Measurements from ENCODE around the gene CDR2. TPM values are rescaled to one million over a fixed set of nuclear protein-coding genes. Genes with fewer than 3 reads are reported as not detected.

Gene CDR2
- total and polyA plus RNA-seq, 7 donors, result 2.2 to 11.9 (median 4.5) TPM

- Histone ChIP-seq H3K9me3 (no peaks in the 10 kb centered on the region), H3K27me3 (ENCODE audit: insufficient read depth in 3 of 3, low read length in 2 of 3) (no peaks in the 10 kb centered on the region), H3K4me3 (peak overlapping the region; percentile 96), H3K36me3 (ENCODE audit: insufficient read depth in 1 of 2, low read depth in 1 of 2) (no peaks in the 10 kb centered on the region), H3K4me1 (peaks cover 2% of the 10 kb centered on the region), H3K27ac (peak overlapping the region; percentile 77)
- TF ChIP-seq, protein P1, sequence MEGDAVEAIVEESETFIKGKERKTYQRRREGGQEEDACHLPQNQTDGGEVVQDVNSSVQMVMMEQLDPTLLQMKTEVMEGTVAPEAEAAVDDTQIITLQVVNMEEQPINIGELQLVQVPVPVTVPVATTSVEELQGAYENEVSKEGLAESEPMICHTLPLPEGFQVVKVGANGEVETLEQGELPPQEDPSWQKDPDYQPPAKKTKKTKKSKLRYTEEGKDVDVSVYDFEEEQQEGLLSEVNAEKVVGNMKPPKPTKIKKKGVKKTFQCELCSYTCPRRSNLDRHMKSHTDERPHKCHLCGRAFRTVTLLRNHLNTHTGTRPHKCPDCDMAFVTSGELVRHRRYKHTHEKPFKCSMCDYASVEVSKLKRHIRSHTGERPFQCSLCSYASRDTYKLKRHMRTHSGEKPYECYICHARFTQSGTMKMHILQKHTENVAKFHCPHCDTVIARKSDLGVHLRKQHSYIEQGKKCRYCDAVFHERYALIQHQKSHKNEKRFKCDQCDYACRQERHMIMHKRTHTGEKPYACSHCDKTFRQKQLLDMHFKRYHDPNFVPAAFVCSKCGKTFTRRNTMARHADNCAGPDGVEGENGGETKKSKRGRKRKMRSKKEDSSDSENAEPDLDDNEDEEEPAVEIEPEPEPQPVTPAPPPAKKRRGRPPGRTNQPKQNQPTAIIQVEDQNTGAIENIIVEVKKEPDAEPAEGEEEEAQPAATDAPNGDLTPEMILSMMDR (IDR thresholded peaks at IDR 0.05), result no peak
- intact Hi-C loops (cut with DNase I), result loop anchor here (10.0 kb wide), 1 partner anchor 49 kb away; no protein-coding TSS in a partner anchor
- no peak for DNase-seq
- 29 to 37% (median 34%) methylated on average over 25 to 28 of the region's 28 CpGs for WGBS, 3 donors
- ATAC-seq, result peak in 1 of 4 donors; percentile 7
These were observed 921 bp upstream of the CDR2 start for GRCh38 chr16:22375117-22375962.

- TF ChIP-seq, protein P1 (IDR thresholded peaks at IDR 0.05), result no peak
- DNase-seq (peak; percentile 62 to 73), ATAC-seq (peak in 3 of 4 donors; percentile 11 to 41 (median 34))
- Histone ChIP-seq H3K36me3 (ENCODE audit: insufficient read depth in 1 of 2, low read depth in 1 of 2) (no peaks in the 10 kb centered on the region), H3K27me3 (ENCODE audit: insufficient read depth in 3 of 3, low read length in 2 of 3) (no peaks in the 10 kb centered on the region), H3K9me3 (no peaks in the 10 kb centered on the region), H3K27ac (peak overlapping the region; percentile 77), H3K4me3 (peak overlapping the region; percentile 96), H3K4me1 (peaks cover 14% of the 10 kb centered on the region)
- intact Hi-C loops (cut with DNase I), result loop anchor here (10.0 kb wide), 1 partner anchor 51 kb away; no protein-coding TSS in a partner anchor
- 3 to 4% (median 3%) methylated on average over 47 to 51 of the region's 51 CpGs for WGBS, 3 donors
These were observed 633 bp downstream of the CDR2 start for GRCh38 chr16:22373662-22374310.

DNA sequence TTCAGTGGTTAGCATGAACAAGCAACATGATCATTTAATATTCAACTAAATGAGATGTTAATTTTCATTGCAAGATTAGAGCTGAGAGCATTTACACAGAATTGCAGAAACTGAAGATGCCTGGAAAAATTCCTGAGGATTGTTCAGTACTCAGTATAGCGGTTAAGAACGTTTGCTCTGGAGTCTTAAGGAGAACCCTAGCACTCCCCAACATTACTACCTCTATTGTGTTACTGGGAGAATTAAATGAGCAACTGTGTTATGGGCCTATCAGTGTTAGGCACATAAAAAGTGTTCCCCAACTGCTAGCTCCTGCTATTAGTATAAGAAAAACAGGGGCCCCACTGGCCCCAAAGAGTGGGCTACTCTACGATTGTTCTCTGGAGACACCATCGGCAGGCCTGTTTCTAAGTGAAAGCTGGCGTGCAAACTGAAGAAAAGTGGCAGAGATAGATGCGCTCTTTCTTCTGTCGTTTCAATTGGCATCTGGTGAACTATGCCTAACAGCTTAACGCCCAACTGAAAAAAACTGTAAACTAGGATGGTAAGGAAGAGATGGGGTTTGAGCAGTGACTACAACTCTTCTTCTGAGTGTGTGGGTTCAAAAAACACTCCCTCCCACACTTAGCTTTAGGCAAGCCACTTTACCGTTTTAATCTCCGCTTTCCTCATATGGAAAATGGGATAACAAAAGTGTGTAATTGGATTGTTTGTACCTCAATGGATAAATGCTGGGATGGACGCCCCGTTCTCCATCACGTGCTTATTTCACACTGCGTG, 1.3 kb downstream of the CDR2 start:
- no peaks in the 10 kb centered on the region for H3K36me3 ChIP-seq (ENCODE audit: insufficient read depth in 1 of 2, low read depth in 1 of 2)
- TF ChIP-seq, protein P1 (IDR thresholded peaks at IDR 0.05), result no peak
- H3K27ac ChIP-seq, result peak overlapping the region; percentile 77
- no peaks in the 10 kb centered on the region for H3K27me3 ChIP-seq (ENCODE audit: insufficient read depth in 3 of 3, low read length in 2 of 3)
- ATAC-seq, result no peak
- peak overlapping the region; percentile 96 for H3K4me3 ChIP-seq
- H3K4me1 ChIP-seq, result peaks cover 14% of the 10 kb centered on the region
- H3K9me3 ChIP-seq, result no peaks in the 10 kb centered on the region
- no peak for DNase-seq
- 41 to 52% (median 46%) methylated on average over 14 of the region's 14 CpGs for WGBS, 3 donors
- intact Hi-C loops (cut with DNase I), result loop anchor here (10.0 kb wide), 1 partner anchor 52 kb away; no protein-coding TSS in a partner anchor

DNA sequence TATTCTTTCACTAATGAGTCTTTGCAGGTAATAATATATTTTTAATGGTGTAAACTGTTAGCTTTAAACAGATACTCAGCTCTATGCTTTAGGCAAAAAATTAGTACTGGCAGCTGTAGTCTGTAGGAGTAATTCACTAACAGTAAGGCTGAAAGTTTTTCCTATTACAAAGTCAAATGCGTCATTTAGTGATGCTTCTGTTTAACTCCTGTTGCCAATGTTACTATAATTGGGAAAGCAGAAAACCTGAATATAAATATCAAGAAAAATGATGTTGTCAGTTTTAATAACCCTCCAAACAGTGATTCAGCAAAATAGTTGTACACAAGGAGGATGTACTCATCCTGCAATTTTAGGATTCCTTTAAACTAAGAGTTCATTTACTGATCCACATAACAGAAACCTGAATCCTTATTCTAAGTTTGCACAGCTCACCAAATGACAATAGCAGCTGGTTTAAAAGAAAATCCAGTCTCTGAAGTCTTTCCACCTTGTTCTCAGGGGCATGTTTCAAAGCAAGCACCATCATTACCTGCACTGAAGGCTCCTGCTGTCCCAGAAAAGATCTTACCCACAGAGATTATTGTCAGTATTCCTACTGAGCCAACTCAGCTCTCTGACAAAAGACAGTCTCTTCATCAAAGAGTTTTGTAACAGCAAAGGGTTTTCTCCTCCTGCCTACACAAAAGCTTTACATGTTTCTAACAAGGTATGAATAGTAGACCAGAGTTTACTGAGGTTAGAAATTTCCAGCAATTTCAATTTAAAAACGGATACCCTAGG, 4.2 kb downstream of the CDR2 start:
- peaks cover 14% of the 10 kb centered on the region for H3K4me1 ChIP-seq
- H3K27ac ChIP-seq, result peak overlapping the region; percentile 64
- no peaks in the 10 kb centered on the region for H3K27me3 ChIP-seq (ENCODE audit: insufficient read depth in 3 of 3, low read length in 2 of 3)
- ATAC-seq (no peak), DNase-seq (no peak)
- TF ChIP-seq, protein P1 (IDR thresholded peaks at IDR 0.05), result no peak
- no peak overlapping the region for H3K4me3 ChIP-seq
- intact Hi-C loops (cut with DNase I), result loop anchor here (10.0 kb wide), 1 partner anchor 55 kb away; no protein-coding TSS in a partner anchor
- H3K9me3 ChIP-seq, result no peaks in the 10 kb centered on the region
- 68 to 75% (median 69%) methylated on average over 2 of the region's 2 CpGs for WGBS, 3 donors
- H3K36me3 ChIP-seq (ENCODE audit: insufficient read depth in 1 of 2, low read depth in 1 of 2), result no peaks in the 10 kb centered on the region
